Neural progenitor cell (in vitro differentiated cells): ENCODE results near the gene LBX2. TPM values are rescaled to one million over a fixed set of nuclear protein-coding genes. Genes with fewer than 3 reads are reported as not detected.
A peak's percentile ranks its signal among the peaks of the same experiment; 100 is the strongest.

Experiments
- DNase-seq: peaks from one replicate; pipeline ENCODE4 v3.0.0-alpha.2; 2016; ENCODE audit warnings: low spot score
- H2AFZ ChIP-seq: fragments of 200-600 bp; sonication (generic); replicated peaks from 2 replicates; pipeline ENCODE4 v1.6.1; 2016; ENCODE audit warnings: antibody characterized with exemption
- H3F3A ChIP-seq: fragments of 200-600 bp; sonication (generic); 2 replicates; pipeline ENCODE4 v1.6.1; 2016; ENCODE audit warnings: antibody characterized with exemption, low read depth
- H3K27ac ChIP-seq: fragments of 200-600 bp; sonication (generic); 2 replicates; pipeline ENCODE4 v1.5.1; 2016; ENCODE audit warnings: mild to moderate bottlenecking
- H3K27me3 ChIP-seq: fragments of 200-600 bp; sonication (generic); 2 replicates; pipeline ENCODE4 v1.6.1; 2016; ENCODE audit warnings: mild to moderate bottlenecking, moderate library complexity
- H3K36me3 ChIP-seq: fragments of 200-600 bp; sonication (generic); 2 replicates; pipeline ENCODE4 v1.5.1; 2016
- H3K4me1 ChIP-seq: fragments of 200-600 bp; sonication (generic); 2 replicates; pipeline ENCODE4 v1.6.1; 2016; ENCODE audit warnings: mixed run types
- H3K4me2 ChIP-seq: fragments of 200-600 bp; sonication (generic); 2 replicates; pipeline ENCODE4 v1.6.1; 2016
- H3K4me3 ChIP-seq: fragments of 200-600 bp; sonication (generic); 2 replicates; pipeline ENCODE4 v1.5.1; 2016
- H3K79me2 ChIP-seq: fragments of 200-600 bp; sonication (generic); 2 replicates; pipeline ENCODE4 v1.6.1; 2016; ENCODE audit warnings: low read depth
- H3K9ac ChIP-seq: fragments of 200-600 bp; sonication (generic); 2 replicates; pipeline ENCODE4 v1.6.1; 2016
- H3K9me3 ChIP-seq: fragments of 200-600 bp; sonication (generic); 2 replicates; pipeline ENCODE4 v1.5.1; 2016; ENCODE audit warnings: low read depth
- H4K20me1 ChIP-seq: fragments of 200-600 bp; sonication (generic); 2 replicates; pipeline ENCODE4 v1.6.1; 2016; ENCODE audit warnings: low read depth
- H3K27ac Mint-ChIP-seq: 3 replicates; pipeline ENCODE4 v1.8.0; 2021; ENCODE audit warnings: mixed read lengths
- H3K27me3 Mint-ChIP-seq: 2 replicates; pipeline ENCODE4 v1.8.0; 2022; ENCODE audit warnings: low read depth, mild to moderate bottlenecking, inconsistent platforms, moderate library complexity, mixed read lengths; ENCODE audit not compliant: insufficient read depth
- H3K36me3 Mint-ChIP-seq: 3 replicates; pipeline ENCODE4 v1.8.0; 2021; ENCODE audit warnings: mixed read lengths
- H3K4me1 Mint-ChIP-seq: 3 replicates; pipeline ENCODE4 v1.8.0; 2021; ENCODE audit warnings: mixed read lengths
- H3K4me3 Mint-ChIP-seq: 3 replicates; pipeline ENCODE4 v1.8.0; 2021; ENCODE audit warnings: mild to moderate bottlenecking, moderate library complexity, mixed read lengths
- H3K9me3 Mint-ChIP-seq: 3 replicates; pipeline ENCODE4 v1.8.0; 2020; ENCODE audit warnings: mixed read lengths
- CTCF ChIP-seq: fragments of 200-600 bp; sonication (generic); IDR thresholded peaks from 2 replicates; pipeline ENCODE4 v1.5.1; 2017; ENCODE audit warnings: antibody characterized with exemption, mild to moderate bottlenecking
- EZH2 ChIP-seq: fragments of 200-600 bp; sonication (generic); IDR thresholded peaks from 2 replicates; pipeline ENCODE4 v1.6.1; 2017; ENCODE audit warnings: antibody characterized with exemption, mild to moderate bottlenecking, moderate library complexity
- EZH2phosphoT487 ChIP-seq: fragments of 200-600 bp; sonication (generic); IDR thresholded peaks from 2 replicates; pipeline ENCODE4 v1.6.1; 2017; ENCODE audit warnings: antibody characterized with exemption
- total RNA-seq: library from RNA; depleted of rRNA; stranded (reverse); fragments of >200 nt; gene quantifications from 2 replicates; pipeline ENCODE4 v1.2.3, GENCODE V29; 2015; ENCODE audit warnings: low replicate concordance

The LBX2 gene
- total RNA-seq, 1 donor from 2014 or later: not detected

- H3K4me1 Mint-ChIP-seq: peaks cover 18% of the 10 kb centered on the region
- H2AFZ ChIP-seq: no peak overlapping the region
- peaks cover 11% of the 10 kb centered on the region for H3K4me1 ChIP-seq
- no peaks in the 10 kb centered on the region for H4K20me1 ChIP-seq
- H3K4me2 ChIP-seq: no peak overlapping the region
- H3K27ac Mint-ChIP-seq: no peak overlapping the region
- peaks cover 4% of the 10 kb centered on the region for H3K79me2 ChIP-seq
- peak; percentile 32 for DNase-seq
- H3F3A ChIP-seq: peaks cover 24% of the 10 kb centered on the region
- H3K27me3 Mint-ChIP-seq: peaks cover 12% of the 10 kb centered on the region
- H3K4me3 ChIP-seq: no peak overlapping the region
- H3K9me3 Mint-ChIP-seq: no peaks in the 10 kb centered on the region
- TF ChIP-seq EZH2phosphoT487 (no peak), CTCF (peak; percentile 48)
- H3K9ac ChIP-seq: no peak overlapping the region
- H3K36me3 ChIP-seq: no peaks in the 10 kb centered on the region
- no peaks in the 10 kb centered on the region for H3K27me3 ChIP-seq
- H3K36me3 Mint-ChIP-seq: peaks cover 20% of the 10 kb centered on the region
- H3K27ac ChIP-seq: no peak overlapping the region
- no peak overlapping the region for H3K4me3 Mint-ChIP-seq
- H3K9me3 ChIP-seq: no peaks in the 10 kb centered on the region
Measured at GRCh38 chr2:74474899-74475298, 24.5 kb downstream of the LBX2 start.

- DNase-seq: no peak
- H3K4me3 Mint-ChIP-seq: peak overlapping the region; percentile 46
Measured at GRCh38 chr2:74474481-74474880, 24.9 kb downstream of the LBX2 start.

GRCh38 chr2:74472945-74473258 lies 26.5 kb downstream of the LBX2 start:
- H3K4me1 Mint-ChIP-seq: peaks cover 15% of the 10 kb centered on the region
- Histone ChIP-seq H3K4me1 (peaks cover 11% of the 10 kb centered on the region), H3K27me3 (no peaks in the 10 kb centered on the region), H3K9ac (peak overlapping the region; percentile 19), H3K4me2 (peak overlapping the region; percentile 97), H3K27ac (peak overlapping the region; percentile 75), H3K79me2 (peaks cover 4% of the 10 kb centered on the region), H4K20me1 (no peaks in the 10 kb centered on the region), H3K9me3 (no peaks in the 10 kb centered on the region), H2AFZ (peak overlapping the region; percentile 12), H3F3A (peaks cover 27% of the 10 kb centered on the region), H3K4me3 (peak overlapping the region; percentile 63), H3K36me3 (no peaks in the 10 kb centered on the region)
- peaks cover 17% of the 10 kb centered on the region for H3K36me3 Mint-ChIP-seq
- H3K9me3 Mint-ChIP-seq: no peaks in the 10 kb centered on the region
- DNase-seq: no peak
- TF ChIP-seq CTCF: no peak
- TF ChIP-seq EZH2phosphoT487: no peak
- no peak for TF ChIP-seq EZH2
- peak overlapping the region; percentile 97 for H3K4me3 Mint-ChIP-seq
- peak overlapping the region; percentile 98 for H3K27ac Mint-ChIP-seq
- peaks cover 9% of the 10 kb centered on the region for H3K27me3 Mint-ChIP-seq

More at GRCh38 chr2:74474481-74474880, 24.9 kb downstream of the LBX2 start:
- Histone ChIP-seq H2AFZ (no peak overlapping the region), H3K4me1 (peaks cover 11% of the 10 kb centered on the region), H3K79me2 (peaks cover 4% of the 10 kb centered on the region), H3F3A (peaks cover 27% of the 10 kb centered on the region), H3K27me3 (no peaks in the 10 kb centered on the region), H3K9me3 (no peaks in the 10 kb centered on the region), H3K27ac (no peak overlapping the region), H3K4me2 (no peak overlapping the region), H3K36me3 (no peaks in the 10 kb centered on the region), H4K20me1 (no peaks in the 10 kb centered on the region), H3K4me3 (no peak overlapping the region), H3K9ac (no peak overlapping the region)
- Mint-ChIP-seq H3K9me3 (no peaks in the 10 kb centered on the region), H3K27ac (no peak overlapping the region), H3K36me3 (peaks cover 20% of the 10 kb centered on the region), H3K4me1 (peaks cover 17% of the 10 kb centered on the region), H3K27me3 (peaks cover 12% of the 10 kb centered on the region)
- TF ChIP-seq EZH2phosphoT487: no peak
- no peak for TF ChIP-seq CTCF
- TF ChIP-seq EZH2: no peak
